Lower leg skin (tissue), 3 donors: Measurements from ENCODE around the gene ADCY2.

Experiments used
- CTCF ChIP-seq, 3 donors: fragments of 450-650 bp; IDR thresholded peaks; one replicate each; pipeline ENCODE4 v1.5.1; 2016; ENCODE audit warnings: antibody characterized with exemption in 3 of 3, mild to moderate bottlenecking in 3 of 3, moderate library complexity in 2 of 3
- POLR2A ChIP-seq, 2 donors: fragments of 450-650 bp; IDR thresholded peaks; one replicate each; pipeline ENCODE4 v1.6.1; 2016 to 2017; ENCODE audit warnings: antibody characterized with exemption in 2 of 2, mild to moderate bottlenecking in 1 of 2, moderate library complexity in 1 of 2

DNA sequence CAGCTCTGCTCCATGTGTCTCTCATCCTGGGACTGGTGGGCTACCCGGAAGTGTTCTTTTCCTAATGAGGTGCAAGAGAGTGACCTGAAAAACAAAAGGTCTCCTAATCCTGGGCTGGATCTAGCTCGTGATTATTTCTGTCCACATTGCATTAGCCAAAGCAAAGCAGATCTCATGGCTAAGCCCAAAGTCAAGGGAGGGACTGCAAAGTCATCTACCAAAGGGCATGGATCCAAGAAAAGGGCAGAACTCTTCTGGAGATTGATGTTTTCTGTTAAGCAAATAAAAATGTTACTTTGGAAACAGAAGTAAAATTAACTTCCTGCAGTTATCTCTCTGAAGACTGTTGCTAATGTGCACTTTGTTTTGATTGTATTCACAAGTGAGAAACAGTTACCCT is 229.8 kb downstream of the ADCY2 start:
- TF ChIP-seq CTCF (IDR thresholded peaks at IDR 0.05) (no peak), POLR2A (IDR thresholded peaks at IDR 0.05) (no peak)
